Neutrophil (primary cell): Measurements from ENCODE around the gene ZNF844.
"Not testable (repeated sequence)": the region's sequence is repeated elsewhere in the genome, so short reads cannot be mapped to it uniquely, and the experiment has no call there.

Experiments used
- H3K27ac ChIP-seq: fragments of 200-600 bp; sonication (generic); 2 replicates; pipeline ENCODE4 v1.5.1; 2016; ENCODE audit warnings: mild to moderate bottlenecking, moderate library complexity
- H3K27me3 ChIP-seq: fragments of 200-600 bp; sonication (generic); 2 replicates; pipeline ENCODE4 v1.6.0; 2016; ENCODE audit warnings: mild to moderate bottlenecking
- H3K36me3 ChIP-seq: fragments of 200-600 bp; sonication (generic); 2 replicates; pipeline ENCODE4 v1.5.1; 2017
- H3K4me1 ChIP-seq, 2 experiments: fragments of 200-600 bp in 1 of 2; sonication (generic) in 1 of 2; 1 replicate in 1 of 2; 2 replicates in 1 of 2; pipeline versions ENCODE4 v1.5.1 to v1.6.1; 2013 to 2016; ENCODE audit warnings: low read depth in 1 of 2, low read length in 1 of 2, mild to moderate bottlenecking in 1 of 2, moderate library complexity in 1 of 2; ENCODE audit not compliant: control insufficient read depth in 1 of 2, insufficient read depth in 1 of 2
- H3K4me3 ChIP-seq, 2 experiments: fragments of 200-600 bp in 1 of 2; sonication (generic) in 1 of 2; 1 replicate in 1 of 2; 2 replicates in 1 of 2; pipeline ENCODE4 v1.5.1; 2013 to 2016; ENCODE audit warnings: low read depth in 1 of 2, low read length in 1 of 2, mild to moderate bottlenecking in 1 of 2, moderate library complexity in 1 of 2
- H3K9me3 ChIP-seq: fragments of 200-600 bp; sonication (generic); 2 replicates; pipeline ENCODE4 v1.5.1; 2016
- TF ChIP-seq, protein P1 (sequence below): fragments of 200-600 bp; sonication (generic); IDR thresholded peaks from 2 replicates; pipeline ENCODE4 v1.5.1; 2016; ENCODE audit warnings: antibody characterized with exemption

Gene ZNF844

DNA sequence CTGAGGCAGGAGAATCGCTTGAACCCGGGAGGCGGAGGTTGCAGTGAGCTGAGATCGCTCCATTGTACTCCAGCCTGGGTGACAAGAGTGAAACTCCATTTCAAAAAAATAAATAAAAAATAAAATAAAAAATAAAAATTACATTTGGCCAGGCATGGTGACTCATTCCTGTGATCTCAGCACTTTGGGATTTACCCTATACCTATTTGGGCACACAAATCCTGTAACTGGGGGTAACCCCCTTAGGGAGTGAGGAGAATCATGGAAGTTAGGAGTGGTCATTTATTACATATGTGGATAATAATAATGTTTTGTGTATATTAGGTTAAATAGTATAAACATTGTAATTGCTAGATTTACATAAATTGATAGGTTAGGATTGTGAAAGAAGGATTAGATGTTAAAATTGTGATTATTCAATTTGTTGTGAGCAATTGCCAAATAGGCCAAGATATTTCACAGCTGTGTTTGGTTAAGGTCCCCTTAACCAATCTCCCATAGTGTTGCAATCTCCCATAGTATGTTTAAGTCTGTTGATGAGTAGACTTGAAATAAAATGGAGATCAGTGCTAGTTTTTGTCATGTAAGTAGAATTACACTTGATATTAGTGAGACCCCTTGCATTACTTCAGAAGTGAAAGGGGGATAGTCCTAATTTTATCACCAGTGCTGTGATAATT, 30.7 kb downstream of the ZNF844 start:
- no peaks in the 10 kb centered on the region for H3K36me3 ChIP-seq
- TF ChIP-seq, protein P1, sequence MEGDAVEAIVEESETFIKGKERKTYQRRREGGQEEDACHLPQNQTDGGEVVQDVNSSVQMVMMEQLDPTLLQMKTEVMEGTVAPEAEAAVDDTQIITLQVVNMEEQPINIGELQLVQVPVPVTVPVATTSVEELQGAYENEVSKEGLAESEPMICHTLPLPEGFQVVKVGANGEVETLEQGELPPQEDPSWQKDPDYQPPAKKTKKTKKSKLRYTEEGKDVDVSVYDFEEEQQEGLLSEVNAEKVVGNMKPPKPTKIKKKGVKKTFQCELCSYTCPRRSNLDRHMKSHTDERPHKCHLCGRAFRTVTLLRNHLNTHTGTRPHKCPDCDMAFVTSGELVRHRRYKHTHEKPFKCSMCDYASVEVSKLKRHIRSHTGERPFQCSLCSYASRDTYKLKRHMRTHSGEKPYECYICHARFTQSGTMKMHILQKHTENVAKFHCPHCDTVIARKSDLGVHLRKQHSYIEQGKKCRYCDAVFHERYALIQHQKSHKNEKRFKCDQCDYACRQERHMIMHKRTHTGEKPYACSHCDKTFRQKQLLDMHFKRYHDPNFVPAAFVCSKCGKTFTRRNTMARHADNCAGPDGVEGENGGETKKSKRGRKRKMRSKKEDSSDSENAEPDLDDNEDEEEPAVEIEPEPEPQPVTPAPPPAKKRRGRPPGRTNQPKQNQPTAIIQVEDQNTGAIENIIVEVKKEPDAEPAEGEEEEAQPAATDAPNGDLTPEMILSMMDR, result no peak

DNA sequence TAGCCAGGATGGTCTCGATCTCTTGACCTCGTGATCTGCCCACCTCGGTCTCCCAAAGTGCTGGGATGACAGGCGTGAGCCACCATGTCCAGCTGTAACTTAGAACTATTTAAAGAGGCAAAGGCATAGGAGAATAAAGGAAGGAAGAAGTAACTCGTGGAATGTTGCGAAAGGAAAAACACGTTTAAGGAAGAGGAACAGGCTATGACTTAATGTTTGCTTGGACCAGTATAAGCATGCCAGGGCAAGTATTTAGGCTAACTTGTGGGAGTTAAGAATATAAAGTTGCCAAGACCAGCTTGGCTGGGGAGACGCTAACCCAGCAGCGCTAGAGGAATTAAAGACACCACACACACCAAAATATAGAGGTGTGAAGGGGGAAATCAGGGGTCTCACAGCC, 33.5 kb downstream of the ZNF844 start:
- Histone ChIP-seq H3K9me3 (peaks cover 12% of the 10 kb centered on the region), H3K4me3 (no peak overlapping the region), H3K27me3 (no peaks in the 10 kb centered on the region), H3K27ac (peak overlapping the region; percentile 73), H3K36me3 (no peaks in the 10 kb centered on the region), H3K4me1 (peaks cover 14 to 40% of the 10 kb centered on the region in 2 experiments)
- TF ChIP-seq, protein P1, result no peak

More for the DNA sequence above, 30.7 kb downstream of the ZNF844 start:
- Histone ChIP-seq H3K4me1 (peaks cover 20 to 47% of the 10 kb centered on the region in 2 experiments), H3K4me3 (no peak overlapping the region), H3K9me3 (peaks cover 5% of the 10 kb centered on the region), H3K27ac (peak overlapping the region; percentile 30), H3K27me3 (no peaks in the 10 kb centered on the region)

DNA sequence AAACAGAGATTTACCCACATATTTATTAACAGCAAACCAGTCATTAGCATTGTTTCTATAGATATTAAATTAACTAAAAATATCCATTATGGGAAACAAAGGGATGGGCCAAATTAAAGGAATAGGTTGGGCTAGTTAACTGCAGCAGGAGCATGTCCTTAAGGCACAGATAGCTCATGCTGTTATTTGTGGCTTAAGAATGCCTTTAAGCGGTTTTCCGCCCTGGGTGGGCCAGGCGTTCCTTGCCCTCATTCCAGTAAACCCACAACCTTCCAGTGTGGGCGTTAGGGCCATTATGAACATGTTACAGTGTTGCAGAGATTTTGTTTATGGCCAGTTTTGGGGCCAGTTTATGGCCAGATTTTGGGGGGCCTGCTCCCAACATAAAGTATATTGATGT, 39.4 kb downstream of the ZNF844 start:
- not testable (repeated sequence) for H3K27ac ChIP-seq, H3K4me1 ChIP-seq, H3K27me3 ChIP-seq, H3K36me3 ChIP-seq, H3K4me3 ChIP-seq
- H3K9me3 ChIP-seq, result peaks cover 20% of the 10 kb centered on the region

DNA sequence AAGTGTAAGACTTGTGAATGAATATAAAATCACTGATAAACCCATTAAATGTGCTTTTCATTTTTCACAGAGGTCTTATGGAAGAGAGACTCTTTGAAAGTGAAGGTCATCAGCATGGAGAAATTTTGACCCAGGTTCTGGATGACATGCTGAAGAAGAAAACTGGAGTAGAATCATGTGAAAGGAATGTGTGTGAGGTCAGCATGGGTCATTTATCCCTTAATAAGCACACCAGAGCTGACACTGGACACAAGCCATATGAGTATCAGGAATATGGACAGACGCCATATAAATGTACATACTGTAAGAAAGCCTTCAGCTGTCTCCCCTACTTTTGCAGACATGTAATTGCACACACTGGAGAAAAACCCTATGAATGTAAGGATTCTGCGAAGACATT, 46.6 kb downstream of the ZNF844 start:
- Histone ChIP-seq H3K27me3 (no peaks in the 10 kb centered on the region), H3K36me3 (peaks cover 18% of the 10 kb centered on the region), H3K9me3 (peaks cover 22% of the 10 kb centered on the region), H3K4me1 (no peaks in the 10 kb centered on the region), H3K27ac (no peak overlapping the region), H3K4me3 (no peak overlapping the region)
- TF ChIP-seq, protein P1, result no peak

DNA sequence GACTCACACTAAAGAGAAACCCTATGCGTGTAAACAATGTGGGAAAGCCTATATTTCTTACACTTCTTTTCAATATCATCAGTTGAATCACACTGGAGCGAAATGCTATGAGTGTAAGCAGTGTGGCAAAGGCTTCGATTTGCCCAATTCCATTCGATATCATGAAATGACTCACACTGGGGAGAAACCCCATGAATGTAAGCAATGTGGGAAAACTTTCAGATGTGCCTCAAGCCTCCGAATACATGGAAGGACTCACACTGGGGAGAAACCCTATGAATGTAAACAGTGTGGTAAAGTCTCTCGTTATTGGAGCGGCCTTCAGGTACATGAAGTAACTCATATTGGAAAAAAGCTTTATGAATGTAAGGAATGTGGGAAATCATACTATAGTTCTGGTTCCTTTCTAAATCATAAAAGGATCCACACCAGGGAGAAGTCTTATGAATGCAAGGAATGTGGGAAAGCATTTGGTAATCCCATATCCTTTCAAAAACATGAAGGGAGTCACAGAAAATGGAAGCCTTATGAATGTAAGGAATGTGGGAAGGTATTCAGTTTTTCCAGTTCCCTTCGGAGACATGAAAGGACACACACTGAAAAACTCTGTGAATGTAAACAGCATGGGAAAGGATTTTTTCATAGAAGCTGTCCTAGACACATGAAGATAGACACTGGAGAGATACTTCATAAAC, 47.6 kb downstream of the ZNF844 start:
- TF ChIP-seq, protein P1, result no peak
- peaks cover 22% of the 10 kb centered on the region for H3K9me3 ChIP-seq

DNA sequence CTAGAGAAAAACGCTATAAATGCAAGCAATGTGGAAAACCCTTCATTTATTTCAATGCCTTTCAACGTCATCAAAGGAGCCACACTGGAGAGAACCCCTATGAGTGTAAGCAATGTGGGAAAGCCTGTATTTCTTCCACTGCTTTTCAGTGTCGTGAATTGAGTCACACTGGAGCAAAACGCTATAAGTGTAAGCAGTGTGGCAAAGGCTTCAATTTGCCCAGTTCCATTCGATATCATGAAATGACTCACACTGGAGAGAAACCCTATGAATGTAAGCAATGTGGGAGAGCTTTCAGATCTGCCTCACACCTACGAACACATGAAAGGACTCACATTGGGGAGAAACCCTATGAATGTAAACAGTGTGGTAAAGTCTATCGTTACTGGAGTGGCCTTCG, 48.2 kb downstream of the ZNF844 start:
- Histone ChIP-seq H3K4me1 (no peaks in the 10 kb centered on the region), H3K27me3 (no peaks in the 10 kb centered on the region), H3K27ac (no peak overlapping the region), H3K9me3 (peaks cover 22% of the 10 kb centered on the region), H3K36me3 (peaks cover 18% of the 10 kb centered on the region), H3K4me3 (no peak overlapping the region)
- TF ChIP-seq, protein P1, result no peak

More for the DNA sequence above, 47.6 kb downstream of the ZNF844 start:
- no peaks in the 10 kb centered on the region for H3K27me3 ChIP-seq
- no peaks in the 10 kb centered on the region for H3K4me1 ChIP-seq
- H3K4me3 ChIP-seq, result no peak overlapping the region
- H3K27ac ChIP-seq, result no peak overlapping the region
- peaks cover 18% of the 10 kb centered on the region for H3K36me3 ChIP-seq
